Adipocyte (in vitro differentiated cells): Measurements from ENCODE around the gene AKAIN1.

ENCODE experiments used
- DNase-seq: peaks from one replicate; pipeline ENCODE4 v3.0.0-alpha.2; 2015; ENCODE audit warnings: low read depth
- H3K27me3 ChIP-seq: replicated peaks from 2 replicates; pipeline ENCODE4 v1.7.0; 2013; ENCODE audit warnings: mild to moderate bottlenecking, low read length, moderate library complexity; ENCODE audit not compliant: control insufficient read depth, insufficient read depth
- H3K36me3 ChIP-seq: 2 replicates; pipeline ENCODE4 v1.7.0; 2013; ENCODE audit warnings: low read length, mild to moderate bottlenecking, moderate library complexity; ENCODE audit not compliant: control insufficient read depth, insufficient read depth, severe bottlenecking
- H3K4me1 ChIP-seq: 2 replicates; pipeline ENCODE4 v1.7.0; 2013; ENCODE audit warnings: mild to moderate bottlenecking, low read length, moderate library complexity; ENCODE audit not compliant: control insufficient read depth, insufficient read depth
- H3K4me3 ChIP-seq: 2 replicates; pipeline ENCODE4 v1.7.0; 2013; ENCODE audit warnings: mild to moderate bottlenecking, low read length, moderate library complexity
- H3K9ac ChIP-seq: 2 replicates; pipeline ENCODE4 v1.7.0; 2013; ENCODE audit warnings: mild to moderate bottlenecking, low read length, moderate library complexity
- H3K9me3 ChIP-seq: 2 replicates; pipeline ENCODE4 v1.7.0; 2013; ENCODE audit warnings: mild to moderate bottlenecking, low read length, moderate library complexity; ENCODE audit not compliant: control insufficient read depth

The AKAIN1 gene

GRCh38 chr18:5093902-5094301 lies 103.2 kb downstream of the AKAIN1 start:
- Histone ChIP-seq H3K9ac (no peak overlapping the region), H3K9me3 (peaks cover 8% of the 10 kb centered on the region), H3K4me1 (no peaks in the 10 kb centered on the region), H3K4me3 (no peak overlapping the region), H3K36me3 (no peaks in the 10 kb centered on the region), H3K27me3 (no peaks in the 10 kb centered on the region)
- DNase-seq: no peak
